NCI-H524 treated with DMSO at 0.1 percent for 48 hours (cell line): Measurements from ENCODE around the gene SLAMF1.
"Not testable (repeated sequence)": the region's sequence is repeated elsewhere in the genome, so short reads cannot be mapped to it uniquely, and the experiment has no call there.

ENCODE experiments used
- DNase-seq: peaks from one replicate; lab custom pipeline; 2025; lab: John Stamatoyannopoulos, UW

Gene SLAMF1

DNA sequence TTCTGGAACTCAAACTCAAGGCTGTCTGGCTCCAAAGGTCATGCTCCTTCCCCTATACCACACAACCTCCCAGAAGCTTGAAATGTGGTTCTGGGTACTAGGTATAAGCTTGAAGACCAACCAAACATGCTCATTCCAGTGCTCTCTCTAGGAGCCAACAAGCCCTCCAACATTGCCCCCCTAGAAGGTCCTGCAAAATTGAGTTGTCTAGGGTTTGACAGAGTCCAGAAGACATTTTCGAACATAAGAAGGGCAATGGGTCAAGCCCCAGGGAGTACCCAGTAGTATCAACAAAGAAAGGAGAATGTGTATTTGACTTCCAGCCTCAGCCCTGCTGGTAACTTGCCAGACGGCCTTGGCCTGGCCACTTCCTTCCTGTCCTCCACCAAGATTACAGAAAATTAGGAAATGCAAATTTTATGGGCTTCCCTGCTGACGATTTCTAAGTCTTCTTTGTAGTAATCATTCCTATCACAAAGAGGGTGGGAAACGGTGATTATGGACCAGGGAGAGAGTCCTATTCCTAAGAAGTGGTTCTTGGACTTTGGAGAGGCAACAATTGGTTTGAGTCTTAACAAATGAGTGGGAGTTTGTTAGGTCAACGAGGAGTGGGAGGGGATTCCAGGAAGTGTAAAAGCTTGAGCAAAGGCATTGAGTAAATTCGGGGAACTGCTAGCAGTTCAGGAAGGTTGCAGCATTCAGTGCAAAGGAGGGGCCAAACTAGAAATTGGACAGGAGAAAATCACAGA lies 18.7 kb upstream of the SLAMF1 start:
- DNase-seq = no peak

DNA sequence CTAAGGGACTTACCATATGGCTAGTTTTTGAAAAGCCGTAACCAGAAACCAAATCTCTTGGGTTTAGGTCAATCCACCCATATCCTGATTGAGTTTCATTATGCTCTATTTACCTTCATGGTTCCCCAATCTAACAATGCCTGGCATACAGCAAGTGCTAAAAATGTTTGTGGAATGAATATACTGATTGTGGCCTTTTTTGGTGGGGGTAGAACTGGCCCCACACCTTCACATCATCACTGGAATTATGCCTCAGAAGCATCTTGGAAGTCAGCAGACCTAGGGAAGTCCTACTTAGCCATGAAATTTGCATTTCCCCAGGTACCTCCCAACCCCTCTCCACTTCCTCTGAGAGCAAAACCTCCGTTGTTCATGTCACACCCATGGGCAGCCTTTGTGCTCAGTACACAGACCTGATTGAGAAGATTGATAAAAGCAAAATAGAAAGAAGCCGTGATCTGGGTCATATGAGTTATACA lies 17.8 kb upstream of the SLAMF1 start:
- DNase-seq = no peak

DNA sequence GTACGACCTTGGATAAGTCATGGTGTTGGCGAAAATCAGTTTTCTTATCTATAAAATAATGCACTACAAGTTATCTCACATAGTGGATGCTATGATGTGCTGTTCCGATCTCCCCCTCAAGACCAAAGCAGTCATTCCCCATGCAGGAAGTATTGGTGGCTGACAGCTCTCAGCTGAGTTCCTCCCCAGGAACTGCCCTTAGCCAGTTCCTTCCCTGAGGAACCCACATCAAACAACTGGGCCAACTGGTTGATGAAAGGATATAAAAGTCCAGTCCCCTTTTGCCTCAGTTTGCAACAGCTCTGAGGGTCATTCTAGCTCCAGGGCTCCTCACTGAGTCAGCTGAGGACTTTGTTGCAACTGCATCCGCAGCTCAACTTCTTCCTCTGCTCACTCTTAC lies 16.1 kb upstream of the SLAMF1 start:
- DNase-seq = no peak

DNA sequence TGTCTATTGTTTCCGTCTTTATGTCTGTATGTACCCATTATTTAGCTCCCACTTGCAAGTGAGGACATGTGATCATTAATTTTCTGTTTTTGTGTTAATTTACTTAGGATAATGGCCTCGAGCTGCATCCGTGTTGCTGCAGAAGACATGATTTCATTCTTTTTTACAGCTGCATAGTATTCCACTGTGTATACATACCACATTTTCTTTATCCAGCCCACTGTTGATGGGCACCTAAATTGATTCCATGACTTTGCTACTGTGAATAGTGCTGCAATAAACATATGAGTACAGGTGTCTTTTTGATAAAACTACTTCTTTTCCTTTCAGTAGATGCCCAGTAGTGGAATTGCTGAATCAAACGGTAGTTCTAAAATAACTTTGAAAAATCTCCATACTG lies 12.7 kb upstream of the SLAMF1 start:
- no peak for DNase-seq

GRCh38 chr1:160658814-160659193 lies 12.0 kb upstream of the SLAMF1 start:
- DNase-seq = no peak

- no peak for DNase-seq
Observed at GRCh38 chr1:160658162-160658813, 11.4 kb upstream of the SLAMF1 start.

DNA sequence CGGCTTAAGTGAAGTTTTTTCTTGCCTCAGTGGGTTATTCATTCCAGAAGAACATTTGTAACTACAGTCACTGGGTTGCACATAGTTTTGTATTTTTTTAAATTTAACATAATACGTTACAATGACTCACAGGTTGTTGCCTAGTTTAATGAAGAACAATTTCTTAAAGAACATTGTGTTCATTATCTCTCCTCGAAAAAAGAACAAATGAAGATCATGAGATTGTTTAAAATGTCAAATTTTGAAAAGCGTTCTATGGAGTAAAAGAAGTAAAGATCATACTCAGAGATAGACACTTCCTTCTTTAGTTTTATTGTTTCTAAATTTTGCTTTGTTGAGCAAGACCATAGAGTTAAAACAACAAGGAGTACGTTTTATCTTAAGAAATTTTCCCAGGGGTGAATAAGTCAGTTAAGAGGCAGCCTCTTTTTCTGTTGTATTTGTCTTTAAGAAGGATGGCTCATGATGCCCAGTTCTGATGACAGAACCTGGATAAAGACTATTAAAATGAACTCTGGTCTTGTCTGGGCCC lies 10.5 kb upstream of the SLAMF1 start:
- DNase-seq = no peak

GRCh38 chr1:160656737-160657136 lies 9.9 kb upstream of the SLAMF1 start:
- no peak for DNase-seq

DNA sequence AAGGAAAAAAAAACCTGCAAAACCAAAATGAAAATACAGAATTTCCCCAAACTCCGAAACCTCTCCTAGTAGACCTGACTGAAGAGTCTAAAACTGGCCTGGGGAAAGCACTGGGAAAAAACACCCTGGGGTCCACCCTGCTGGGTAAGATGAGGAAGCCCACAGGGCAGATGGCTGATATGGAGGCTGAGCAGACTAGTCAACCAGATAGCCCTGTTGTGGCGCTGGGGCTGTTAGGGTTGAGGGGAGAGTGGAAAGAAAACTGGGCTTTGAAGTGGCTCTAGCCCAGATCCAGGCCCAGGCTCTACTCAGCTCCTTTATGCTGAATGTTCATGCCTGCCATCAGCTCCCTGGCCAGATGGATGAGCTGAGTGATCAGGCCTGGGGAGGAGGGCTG lies 6.8 kb upstream of the SLAMF1 start:
- no peak for DNase-seq

DNA sequence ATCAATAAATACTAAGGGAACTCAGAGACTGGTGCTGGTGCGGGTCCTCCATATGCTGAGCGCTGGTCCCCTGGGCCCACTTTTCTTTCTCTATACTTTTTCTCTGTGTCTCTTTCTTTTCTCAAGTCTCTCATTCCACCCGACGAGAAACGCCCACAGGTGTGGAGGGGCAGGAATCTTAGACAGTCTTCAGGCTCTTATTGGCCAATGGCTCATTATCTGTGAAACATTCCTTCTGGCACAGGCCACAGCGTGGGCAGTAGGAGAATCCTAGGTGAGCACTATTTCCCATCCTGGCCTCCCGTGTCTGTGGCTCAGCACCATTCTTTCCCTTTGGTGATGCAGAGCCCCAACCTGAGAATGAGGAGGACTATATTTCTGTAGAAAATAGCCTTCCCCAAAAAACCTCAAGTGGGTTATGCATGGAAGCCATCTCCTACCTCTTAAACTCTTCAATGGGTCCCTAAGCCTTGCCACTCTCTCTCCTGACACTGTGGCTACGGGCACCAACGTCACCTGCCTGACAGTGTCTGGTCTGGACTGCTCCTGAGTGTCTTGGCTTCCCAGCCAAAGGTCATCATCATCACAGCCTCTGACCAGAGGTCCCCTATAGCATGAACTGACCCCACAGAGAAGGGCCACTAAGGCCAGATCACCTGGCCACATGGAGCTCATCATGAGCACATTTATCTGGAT lies 6.2 kb upstream of the SLAMF1 start:
- DNase-seq = no peak

DNA sequence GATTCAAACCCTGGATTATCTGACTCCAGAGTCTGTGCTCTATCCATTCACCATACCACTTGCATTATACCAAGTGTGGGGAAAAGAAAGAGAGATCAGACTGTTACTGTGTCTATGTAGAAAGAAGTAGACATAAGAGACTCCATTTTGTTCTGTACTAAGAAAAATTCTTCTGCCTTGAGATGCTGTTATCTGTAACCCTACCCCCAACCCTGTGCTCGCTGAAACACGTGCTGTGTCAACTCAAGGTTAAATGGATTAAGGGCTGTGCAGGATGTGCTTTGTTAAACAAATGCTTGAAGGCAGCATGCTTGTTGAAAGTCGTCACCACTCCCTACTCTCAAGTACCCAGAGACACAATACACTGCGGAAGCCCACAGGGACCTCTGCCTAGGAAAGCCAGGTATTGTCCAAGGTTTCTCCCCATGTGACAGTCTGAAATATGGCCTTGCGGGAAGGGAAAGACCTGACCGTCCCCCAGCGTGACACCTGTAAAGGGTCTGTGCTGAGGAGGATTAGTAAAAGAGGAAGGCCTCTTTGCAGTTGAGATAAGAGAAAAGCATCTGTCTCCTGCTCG lies 5.3 kb upstream of the SLAMF1 start:
- not testable (repeated sequence) for DNase-seq

DNA sequence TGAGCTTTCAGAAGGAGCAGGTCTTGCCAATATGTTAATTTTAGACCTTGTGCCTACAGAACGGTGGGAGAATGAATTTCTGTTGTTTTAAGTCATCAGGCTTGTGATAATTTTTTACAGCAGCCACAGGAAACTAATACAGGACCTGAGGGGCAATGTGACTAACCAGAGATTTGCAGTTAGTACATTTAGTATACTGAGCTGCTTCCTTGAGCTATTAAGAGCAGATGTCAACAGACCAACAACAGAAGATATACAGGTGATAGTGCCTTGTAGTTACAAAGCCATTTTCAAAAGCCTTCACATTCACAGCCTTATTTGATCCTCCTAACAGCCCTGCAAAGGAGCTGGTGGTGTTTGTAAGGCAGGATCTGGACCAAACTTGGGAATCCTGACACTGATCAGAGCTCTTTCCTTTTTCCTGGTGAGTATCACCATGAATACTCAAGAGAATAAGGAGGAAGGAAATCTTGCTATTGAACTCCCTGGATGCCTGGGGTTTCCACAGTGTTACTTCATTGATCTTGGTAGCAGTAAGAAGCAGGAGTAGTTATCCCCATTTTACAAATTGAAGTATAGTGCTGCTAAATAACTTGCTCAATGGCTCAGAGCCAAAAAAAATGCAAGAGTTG lies 4.7 kb upstream of the SLAMF1 start:
- no peak for DNase-seq

DNA sequence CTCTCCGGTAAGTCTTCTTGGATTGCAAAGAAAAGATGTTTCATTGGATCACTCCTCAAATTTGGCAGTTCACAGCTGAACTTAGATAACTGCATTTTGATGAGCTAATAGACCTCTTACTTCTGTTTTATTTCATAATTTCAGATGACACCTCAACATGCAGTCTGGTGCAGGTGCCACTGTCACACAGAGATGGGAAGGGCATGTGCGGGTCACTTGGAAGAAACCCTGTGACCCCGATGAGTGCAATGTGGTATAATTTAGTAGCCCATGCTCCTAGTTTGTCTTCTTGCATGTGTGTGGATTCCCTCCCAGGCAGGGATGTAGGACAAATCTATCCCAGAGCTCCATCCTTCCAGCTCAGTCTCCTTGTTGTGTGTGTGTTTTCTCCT lies 481 bp upstream of the SLAMF1 start:
- no peak for DNase-seq

GRCh38 chr1:160646180-160646579 lies 664 bp downstream of the SLAMF1 start:
- DNase-seq = no peak

DNA sequence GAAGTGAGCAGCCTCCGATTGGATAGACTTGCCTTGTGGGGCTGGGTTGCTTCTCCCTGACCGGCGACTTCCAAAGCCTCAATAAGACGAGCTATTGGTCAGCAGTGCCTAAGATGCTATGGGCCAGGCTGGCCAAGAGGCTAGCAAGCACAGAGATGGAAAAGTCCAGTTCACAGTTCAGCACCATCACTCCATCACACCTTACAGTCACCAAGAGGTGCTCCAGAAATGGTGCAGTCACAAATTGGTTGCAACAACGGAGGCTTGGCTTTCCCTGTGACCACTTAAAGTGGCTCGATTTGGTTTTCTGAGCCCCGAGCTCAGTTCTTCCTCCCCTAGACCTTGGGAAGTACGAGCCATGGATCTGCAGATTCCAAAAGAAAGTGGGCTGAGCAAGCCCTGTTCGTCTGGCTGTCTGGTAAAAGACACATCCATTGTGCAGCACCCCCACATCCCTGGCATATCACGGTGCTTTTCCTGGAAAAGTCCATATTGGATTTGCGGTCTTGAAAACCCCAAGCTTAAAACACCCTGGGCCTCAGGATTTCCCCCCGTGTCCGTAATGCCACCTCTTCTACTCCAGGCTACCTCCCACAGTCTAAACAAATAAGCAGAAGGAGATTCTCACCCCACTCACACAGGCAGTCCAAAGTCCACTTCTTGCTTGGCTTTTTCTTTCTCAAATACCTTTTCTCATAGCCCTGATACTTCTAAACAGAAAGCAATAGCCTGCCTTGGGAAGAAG lies 1.3 kb downstream of the SLAMF1 start:
- DNase-seq = no peak

GRCh38 chr1:160644399-160644798 lies 2.4 kb downstream of the SLAMF1 start:
- no peak for DNase-seq

DNA sequence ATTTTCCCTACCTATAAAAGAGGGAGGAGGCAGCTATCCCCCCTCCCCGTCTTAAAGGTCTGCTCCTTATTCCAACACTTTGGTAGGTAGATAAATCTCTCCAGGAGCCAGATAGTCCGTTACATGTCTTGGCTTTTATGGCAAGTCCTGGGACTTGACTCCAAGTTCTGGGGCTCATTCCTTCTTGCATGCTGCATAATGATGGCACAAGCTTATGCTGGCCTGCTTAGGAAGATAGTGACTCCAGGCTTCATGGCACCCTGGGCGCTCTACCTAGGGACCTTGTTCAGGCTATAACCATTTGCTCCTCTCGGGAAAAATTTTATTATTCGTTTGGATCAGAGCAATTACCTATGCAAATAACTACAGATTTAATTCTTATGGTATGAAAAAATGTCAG lies 3.7 kb downstream of the SLAMF1 start:
- no peak for DNase-seq

DNA sequence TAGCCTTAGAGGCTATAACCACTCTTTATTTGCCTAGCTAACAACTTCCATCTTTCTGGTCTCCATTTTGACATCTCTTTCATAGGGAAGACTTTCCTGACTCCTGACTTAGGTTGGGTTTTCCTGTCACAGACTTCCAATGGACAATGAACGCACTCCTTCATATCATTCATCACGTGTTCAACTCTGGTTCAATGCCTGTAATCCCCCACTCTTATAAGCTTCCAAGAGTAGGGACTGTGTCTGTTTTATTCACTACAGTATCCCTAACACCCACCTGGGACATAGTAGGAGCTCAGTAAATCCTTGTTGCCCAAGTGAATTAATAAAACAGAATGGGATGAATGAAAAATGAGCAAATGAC lies 4.6 kb downstream of the SLAMF1 start:
- no peak for DNase-seq

- DNase-seq = no peak
Observed at GRCh38 chr1:160641323-160642280, 5.2 kb downstream of the SLAMF1 start.
